ENCODE data around the gene GPR141. TPM values are rescaled to one million over a fixed set of nuclear protein-coding genes. Genes with fewer than 3 reads are reported as not detected.

The GPR141 gene
- total RNA-seq, 1 experiment from 2014 or later, result not detected

GRCh38 chr7:37770838-37771237 lies 87.3 kb downstream of the GPR141 start:
- Histone ChIP-seq H3K4me3 (ENCODE audit: low read length) (no peak overlapping the region), H2AFZ (ENCODE audit: low read length) (no peak overlapping the region), H3K9ac (ENCODE audit: low read length) (no peak overlapping the region), H3K27me3 (ENCODE audit: low read length) (no peaks in the 10 kb centered on the region), H3K27ac (ENCODE audit: low read length) (no peak overlapping the region), H3K9me3 (ENCODE audit: low read length) (0 out of 2 replicates have a peak, but pooled peaks cover 3% of the 10 kb centered on the region), H3K36me3 (ENCODE audit: low read depth, low read length) (no peaks in the 10 kb centered on the region), H3K4me1 (ENCODE audit: insufficient read depth, low read length) (no peaks in the 10 kb centered on the region), H3K79me2 (ENCODE audit: low read length) (no peaks in the 10 kb centered on the region), H4K20me1 (ENCODE audit: low read length) (no peaks in the 10 kb centered on the region), H3K9me2 (replicated peaks; ENCODE audit: low read length) (no peaks in the 10 kb centered on the region), H3F3A (ENCODE audit: low read length, unreplicated experiment) (no peaks in the 10 kb centered on the region), H3K4me2 (ENCODE audit: low read length) (no peak overlapping the region)
- CTCF ChIA-PET, result no interaction called here
- ATAC-seq, result no peak
- intact Hi-C loops (cut with micrococcal nuclease), result no loop called here
- TF ChIP-seq EZH2 (IDR thresholded peaks at IDR 0.05; ENCODE audit: low read length, unreplicated experiment) (no peak), EZH2phosphoT487 (IDR thresholded peaks at IDR 0.05; ENCODE audit: borderline replicate concordance, low read length) (no peak)
- TF ChIP-seq, protein P1, sequence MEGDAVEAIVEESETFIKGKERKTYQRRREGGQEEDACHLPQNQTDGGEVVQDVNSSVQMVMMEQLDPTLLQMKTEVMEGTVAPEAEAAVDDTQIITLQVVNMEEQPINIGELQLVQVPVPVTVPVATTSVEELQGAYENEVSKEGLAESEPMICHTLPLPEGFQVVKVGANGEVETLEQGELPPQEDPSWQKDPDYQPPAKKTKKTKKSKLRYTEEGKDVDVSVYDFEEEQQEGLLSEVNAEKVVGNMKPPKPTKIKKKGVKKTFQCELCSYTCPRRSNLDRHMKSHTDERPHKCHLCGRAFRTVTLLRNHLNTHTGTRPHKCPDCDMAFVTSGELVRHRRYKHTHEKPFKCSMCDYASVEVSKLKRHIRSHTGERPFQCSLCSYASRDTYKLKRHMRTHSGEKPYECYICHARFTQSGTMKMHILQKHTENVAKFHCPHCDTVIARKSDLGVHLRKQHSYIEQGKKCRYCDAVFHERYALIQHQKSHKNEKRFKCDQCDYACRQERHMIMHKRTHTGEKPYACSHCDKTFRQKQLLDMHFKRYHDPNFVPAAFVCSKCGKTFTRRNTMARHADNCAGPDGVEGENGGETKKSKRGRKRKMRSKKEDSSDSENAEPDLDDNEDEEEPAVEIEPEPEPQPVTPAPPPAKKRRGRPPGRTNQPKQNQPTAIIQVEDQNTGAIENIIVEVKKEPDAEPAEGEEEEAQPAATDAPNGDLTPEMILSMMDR (conservative IDR thresholded peaks at IDR 0.05; ENCODE audit: low read depth, low read length), result no peak
- no TSS peak for BruUV-seq (replicated peaks)
- POLR2A ChIA-PET (ENCODE audit: unreplicated experiment), result no interaction called here
- DNase-seq, result no peak

DNA sequence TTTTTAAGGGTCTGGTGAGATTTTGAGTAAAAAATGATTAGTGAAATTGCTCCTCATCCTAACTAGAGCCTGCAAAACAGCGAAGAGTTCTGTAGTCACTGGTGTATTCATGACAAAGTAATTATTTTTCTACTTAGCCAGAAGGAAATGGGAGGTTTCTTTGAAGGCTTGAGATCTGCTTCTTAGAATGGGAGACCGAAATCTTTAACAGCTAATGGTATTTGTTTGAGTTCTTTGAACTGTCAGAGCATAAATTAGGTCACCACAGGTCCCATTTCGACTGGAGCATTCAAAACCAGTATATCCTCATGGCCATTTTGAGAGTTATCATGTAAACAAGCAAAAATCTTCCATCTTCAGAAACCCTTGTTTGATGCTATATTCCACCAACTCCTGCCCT lies 87.8 kb downstream of the GPR141 start:
- no TSS peak for BruUV-seq (replicated peaks)
- no peaks in the 10 kb centered on the region for H4K20me1 ChIP-seq (ENCODE audit: low read length)
- no peak overlapping the region for H3K4me3 ChIP-seq (ENCODE audit: low read length)
- intact Hi-C loops (cut with micrococcal nuclease), result no loop called here
- H3K4me2 ChIP-seq (ENCODE audit: low read length), result no peak overlapping the region
- TF ChIP-seq, protein P1 (conservative IDR thresholded peaks at IDR 0.05; ENCODE audit: low read depth, low read length), result no peak
- TF ChIP-seq EZH2phosphoT487 (IDR thresholded peaks at IDR 0.05; ENCODE audit: borderline replicate concordance, low read length) (no peak), EZH2 (IDR thresholded peaks at IDR 0.05; ENCODE audit: low read length, unreplicated experiment) (no peak)
- H3K9me2 ChIP-seq (replicated peaks; ENCODE audit: low read length), result no peaks in the 10 kb centered on the region
- H3K27me3 ChIP-seq (ENCODE audit: low read length), result no peaks in the 10 kb centered on the region
- no peak overlapping the region for H2AFZ ChIP-seq (ENCODE audit: low read length)
- H3K27ac ChIP-seq (ENCODE audit: low read length), result no peak overlapping the region
- ChIA-PET POLR2A (ENCODE audit: unreplicated experiment) (no interaction called here), CTCF (no interaction called here)
- no peaks in the 10 kb centered on the region for H3F3A ChIP-seq (ENCODE audit: low read length, unreplicated experiment)
- H3K4me1 ChIP-seq (ENCODE audit: insufficient read depth, low read length), result no peaks in the 10 kb centered on the region
- no peak for DNase-seq
- 0 out of 2 replicates have a peak, but pooled peaks cover 3% of the 10 kb centered on the region for H3K9me3 ChIP-seq (ENCODE audit: low read length)
- H3K79me2 ChIP-seq (ENCODE audit: low read length), result no peaks in the 10 kb centered on the region
- H3K36me3 ChIP-seq (ENCODE audit: low read depth, low read length), result no peaks in the 10 kb centered on the region
- no peak for ATAC-seq
- no peak overlapping the region for H3K9ac ChIP-seq (ENCODE audit: low read length)

DNA sequence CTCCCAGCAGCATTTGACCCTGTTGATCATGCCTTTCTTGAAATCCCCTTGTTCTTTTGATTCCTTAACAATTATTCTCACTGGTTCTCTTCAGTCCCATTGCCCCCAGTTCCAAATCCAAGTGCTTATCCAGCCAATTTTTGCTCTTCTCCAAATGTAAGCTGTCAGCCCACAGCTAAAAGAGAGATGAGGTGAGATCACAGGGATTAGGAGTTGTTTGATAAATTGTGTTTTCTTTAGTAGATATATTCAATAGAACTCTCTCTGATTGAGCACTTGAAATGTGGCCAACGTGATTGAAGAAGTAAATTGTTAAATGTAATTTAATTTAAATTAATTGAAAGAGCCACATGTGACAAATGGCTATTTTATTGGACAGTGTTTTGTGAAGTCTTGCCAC lies 88.2 kb downstream of the GPR141 start:
- H3K9ac ChIP-seq (ENCODE audit: low read length), result no peak overlapping the region
- no peaks in the 10 kb centered on the region for H3K27me3 ChIP-seq (ENCODE audit: low read length)
- H3K36me3 ChIP-seq (ENCODE audit: low read depth, low read length), result no peaks in the 10 kb centered on the region
- no peaks in the 10 kb centered on the region for H3K79me2 ChIP-seq (ENCODE audit: low read length)
- H3K9me3 ChIP-seq (ENCODE audit: low read length), result 0 out of 2 replicates have a peak, but pooled peaks cover 3% of the 10 kb centered on the region
- intact Hi-C loops (cut with micrococcal nuclease), result no loop called here
- H3K4me3 ChIP-seq (ENCODE audit: low read length), result no peak overlapping the region
- no peaks in the 10 kb centered on the region for H4K20me1 ChIP-seq (ENCODE audit: low read length)
- TF ChIP-seq EZH2 (IDR thresholded peaks at IDR 0.05; ENCODE audit: low read length, unreplicated experiment) (no peak), EZH2phosphoT487 (IDR thresholded peaks at IDR 0.05; ENCODE audit: borderline replicate concordance, low read length) (no peak)
- TF ChIP-seq, protein P1 (conservative IDR thresholded peaks at IDR 0.05; ENCODE audit: low read depth, low read length), result no peak
- no peaks in the 10 kb centered on the region for H3F3A ChIP-seq (ENCODE audit: low read length, unreplicated experiment)
- H3K9me2 ChIP-seq (replicated peaks; ENCODE audit: low read length), result no peaks in the 10 kb centered on the region
- no TSS peak for BruUV-seq (replicated peaks)
- no peak for DNase-seq
- no peak overlapping the region for H3K27ac ChIP-seq (ENCODE audit: low read length)
- no peaks in the 10 kb centered on the region for H3K4me1 ChIP-seq (ENCODE audit: insufficient read depth, low read length)
- ChIA-PET CTCF (no interaction called here), POLR2A (ENCODE audit: unreplicated experiment) (no interaction called here)
- H2AFZ ChIP-seq (ENCODE audit: low read length), result no peak overlapping the region
- H3K4me2 ChIP-seq (ENCODE audit: low read length), result no peak overlapping the region
- ATAC-seq, result no peak
